Neural crest cell (in vitro differentiated cells): ENCODE data around the gene SDK1. TPM values are rescaled to one million over a fixed set of nuclear protein-coding genes. Genes with fewer than 3 reads are reported as not detected.

Source experiments
- DNase-seq: peaks from one replicate; pipeline ENCODE4 v3.0.0; 2021; ENCODE audit warnings: low read depth, mixed read lengths, low spot score
- H3K27ac Mint-ChIP-seq: one replicate; pipeline ENCODE4 v1.8.0; 2021; ENCODE audit warnings: mild to moderate bottlenecking, mixed read lengths; ENCODE audit not compliant: unreplicated experiment
- H3K27me3 Mint-ChIP-seq: 2 replicates; pipeline ENCODE4 v1.8.0; 2021; ENCODE audit warnings: low read depth, mild to moderate bottlenecking, mixed read lengths
- H3K36me3 Mint-ChIP-seq: 2 replicates; pipeline ENCODE4 v1.8.0; 2021; ENCODE audit warnings: low read depth, mild to moderate bottlenecking, mixed read lengths
- H3K4me1 Mint-ChIP-seq: 2 replicates; pipeline ENCODE4 v1.8.0; 2021; ENCODE audit warnings: mixed read lengths
- H3K4me3 Mint-ChIP-seq: one replicate; pipeline ENCODE4 v1.8.0; 2021; ENCODE audit warnings: mild to moderate bottlenecking, mixed read lengths
- H3K9me3 Mint-ChIP-seq: 2 replicates; pipeline ENCODE4 v1.8.0; 2021; ENCODE audit warnings: mixed read lengths
- CTCF ChIP-seq: fragments of 200-600 bp; sonication (generic); conservative IDR thresholded peaks from 2 replicates; pipeline ENCODE4 v1.5.0; 2021; ENCODE audit warnings: antibody characterized with exemption, mild to moderate bottlenecking
- total RNA-seq: library from RNA; stranded (reverse); gene quantifications from 2 replicates; pipeline ENCODE4 v1.2.1, GENCODE V29; 2021

The SDK1 gene
- total RNA-seq, 1 donor from 2014 or later: 11.6 TPM

GRCh38 chr7:4073750-4074149, 772.7 kb downstream of the SDK1 start:
- peaks cover 11% of the 10 kb centered on the region for H3K36me3 Mint-ChIP-seq
- no peaks in the 10 kb centered on the region for H3K27me3 Mint-ChIP-seq
- no peak overlapping the region for H3K4me3 Mint-ChIP-seq
- no peaks in the 10 kb centered on the region for H3K4me1 Mint-ChIP-seq
- no peak for TF ChIP-seq CTCF
- peaks cover 2% of the 10 kb centered on the region for H3K9me3 Mint-ChIP-seq
- H3K27ac Mint-ChIP-seq: no peak overlapping the region
- no peak for DNase-seq

- Mint-ChIP-seq H3K4me1 (no peaks in the 10 kb centered on the region), H3K27me3 (no peaks in the 10 kb centered on the region), H3K27ac (peak overlapping the region; percentile 73), H3K36me3 (peaks cover 13% of the 10 kb centered on the region), H3K4me3 (no peak overlapping the region), H3K9me3 (peaks cover 2% of the 10 kb centered on the region)
- DNase-seq: no peak
- no peak for TF ChIP-seq CTCF
These were observed 773.4 kb downstream of the SDK1 start for GRCh38 chr7:4074407-4074806.

- DNase-seq: no peak
- Mint-ChIP-seq H3K9me3 (peaks cover 2% of the 10 kb centered on the region), H3K27me3 (no peaks in the 10 kb centered on the region), H3K4me3 (no peak overlapping the region), H3K27ac (no peak overlapping the region), H3K36me3 (peaks cover 15% of the 10 kb centered on the region), H3K4me1 (no peaks in the 10 kb centered on the region)
- TF ChIP-seq CTCF: no peak
These were observed 773.9 kb downstream of the SDK1 start for GRCh38 chr7:4074994-4075393.

GRCh38 chr7:4076701-4077294, 775.7 kb downstream of the SDK1 start:
- H3K27me3 Mint-ChIP-seq: no peaks in the 10 kb centered on the region
- peaks cover 6% of the 10 kb centered on the region for H3K9me3 Mint-ChIP-seq
- H3K27ac Mint-ChIP-seq: no peak overlapping the region
- H3K4me1 Mint-ChIP-seq: no peaks in the 10 kb centered on the region
- peaks cover 16% of the 10 kb centered on the region for H3K36me3 Mint-ChIP-seq
- H3K4me3 Mint-ChIP-seq: no peak overlapping the region
- TF ChIP-seq CTCF: no peak
- no peak for DNase-seq

- H3K36me3 Mint-ChIP-seq: peaks cover 16% of the 10 kb centered on the region
- H3K9me3 Mint-ChIP-seq: peaks cover 6% of the 10 kb centered on the region
- no peak overlapping the region for H3K4me3 Mint-ChIP-seq
- TF ChIP-seq CTCF: no peak
- no peak overlapping the region for H3K27ac Mint-ChIP-seq
- no peaks in the 10 kb centered on the region for H3K4me1 Mint-ChIP-seq
- no peak for DNase-seq
- no peaks in the 10 kb centered on the region for H3K27me3 Mint-ChIP-seq
These were observed 776.9 kb downstream of the SDK1 start for GRCh38 chr7:4077980-4078379.
